ENCODE measurements around the gene SMPD4.
"Not testable (repeated sequence)": the region's sequence is repeated elsewhere in the genome, so short reads cannot be mapped to it uniquely, and the experiment has no call there.

Gene SMPD4

GRCh38 chr2:130181880-130182682 lies 679 bp upstream of the SMPD4 start, which contains the start of gene MZT2B:
Gene MZT2B (plus strand): TSS chr2:130182262. CDS start chr2:130182283, 21 bp downstream.
- H3K36me3 Mint-ChIP-seq (ENCODE audit: insufficient read depth) = peaks cover 22% of the 10 kb centered on the region
- H3K27ac Mint-ChIP-seq = peak within 1 kb of the TSS; percentile 95 to 98
- ATAC-seq (replicated peaks) = peak; percentile 81

DNA sequence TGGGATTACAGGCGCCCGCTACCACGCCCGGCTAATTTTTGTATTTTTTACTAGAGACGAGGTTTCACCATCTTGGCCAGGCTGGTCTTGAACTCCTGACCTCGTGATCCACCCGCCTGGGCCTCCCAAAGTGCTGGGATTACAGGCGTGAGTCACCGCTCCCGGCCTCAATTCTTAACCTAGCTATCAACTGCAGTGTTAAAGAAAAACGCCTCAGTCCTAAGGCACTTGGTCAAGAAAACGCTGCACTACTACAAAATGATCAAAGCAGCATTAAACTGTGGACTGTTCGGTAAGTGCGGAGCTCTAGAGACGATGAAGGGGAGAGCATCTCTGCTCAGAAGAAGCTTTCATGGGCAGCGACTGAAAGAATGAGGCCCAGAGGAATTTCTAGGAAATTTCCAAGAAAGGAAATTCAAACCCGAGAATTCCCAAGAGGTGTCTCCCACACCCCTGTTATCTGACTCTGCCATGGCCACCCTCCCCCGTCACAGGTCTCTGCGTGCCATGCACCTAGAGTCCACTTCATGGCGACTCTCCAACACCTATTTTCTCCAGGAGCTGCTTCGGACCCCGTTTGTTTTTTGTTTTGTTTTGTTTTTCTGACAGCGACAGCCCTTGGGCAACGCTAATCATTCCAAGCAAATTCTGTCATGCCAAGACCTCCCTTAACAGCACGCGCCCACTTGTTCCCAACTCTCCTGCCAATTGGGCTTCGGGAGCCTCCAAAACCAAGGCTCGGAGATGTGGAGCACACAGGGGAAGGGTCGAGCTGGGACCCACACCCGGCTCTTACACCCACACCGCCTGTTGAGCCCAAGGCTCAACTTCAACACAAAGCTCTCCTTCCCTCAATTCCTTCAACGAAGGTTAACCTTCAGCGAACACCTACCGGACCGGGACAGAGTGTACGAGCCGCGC lies 738 bp downstream of the SMPD4 start:
- Mint-ChIP-seq H3K27ac (peak overlapping the region; percentile 95 to 98), H3K4me1 (ENCODE audit: low read depth in 2 of 2) (peaks cover 14 to 16% of the 10 kb centered on the region in 2 donors), H3K36me3 (ENCODE audit: insufficient read depth) (peaks cover 28% of the 10 kb centered on the region), H3K4me3 (peak overlapping the region; percentile 88 to 90)
- H3K27me3 Mint-ChIP-seq; DNase-seq; H3K9me3 Mint-ChIP-seq; ATAC-seq (replicated peaks): not testable (repeated sequence)

More at GRCh38 chr2:130181880-130182682, 679 bp upstream of the SMPD4 start, which contains the start of gene MZT2B:
- not testable (repeated sequence) for H3K9me3 Mint-ChIP-seq, H3K27me3 Mint-ChIP-seq
- peak; percentile 89 to 91 (median 89) for DNase-seq
- Mint-ChIP-seq H3K4me1 (ENCODE audit: low read depth in 2 of 2) (peaks cover 14 to 18% of the 10 kb centered on the region in 2 donors), H3K4me3 (peak within 1 kb of the TSS; percentile 88 to 90)

GRCh38 chr2:130174866-130175265 lies 6.5 kb downstream of the SMPD4 start:
- not testable (repeated sequence) for H3K4me3 Mint-ChIP-seq; H3K27me3 Mint-ChIP-seq; ATAC-seq (replicated peaks); H3K9me3 Mint-ChIP-seq; H3K27ac Mint-ChIP-seq; H3K4me1 Mint-ChIP-seq (ENCODE audit: low read depth in 2 of 2); DNase-seq
- peaks cover 58% of the 10 kb centered on the region for H3K36me3 Mint-ChIP-seq (ENCODE audit: insufficient read depth)

GRCh38 chr2:130169896-130170295 lies 11.5 kb downstream of the SMPD4 start:
- H3K36me3 Mint-ChIP-seq (ENCODE audit: insufficient read depth) = peaks cover 75% of the 10 kb centered on the region
- H3K9me3 Mint-ChIP-seq = no peaks in the 10 kb centered on the region
- no peaks in the 10 kb centered on the region for H3K27me3 Mint-ChIP-seq
- H3K27ac Mint-ChIP-seq = no peak overlapping the region
- H3K4me1 Mint-ChIP-seq (ENCODE audit: low read depth in 2 of 2) = no peaks in the 10 kb centered on the region
- ATAC-seq (replicated peaks) = no peak
- DNase-seq = no peak
- no peak overlapping the region for H3K4me3 Mint-ChIP-seq

GRCh38 chr2:130169163-130169562 lies 12.2 kb downstream of the SMPD4 start:
- not testable (repeated sequence) for H3K4me3 Mint-ChIP-seq; ATAC-seq (replicated peaks); DNase-seq; H3K4me1 Mint-ChIP-seq (ENCODE audit: low read depth in 2 of 2); H3K9me3 Mint-ChIP-seq; H3K27me3 Mint-ChIP-seq
- peaks cover 75% of the 10 kb centered on the region for H3K36me3 Mint-ChIP-seq (ENCODE audit: insufficient read depth)
- H3K27ac Mint-ChIP-seq = peak overlapping the region in 1 of 2 donors; percentile 46

GRCh38 chr2:130166611-130167010 lies 14.8 kb downstream of the SMPD4 start:
- H3K9me3 Mint-ChIP-seq; H3K27me3 Mint-ChIP-seq; DNase-seq; H3K4me1 Mint-ChIP-seq (ENCODE audit: low read depth in 2 of 2); H3K4me3 Mint-ChIP-seq; H3K27ac Mint-ChIP-seq; ATAC-seq (replicated peaks): not testable (repeated sequence)
- H3K36me3 Mint-ChIP-seq (ENCODE audit: insufficient read depth) = peaks cover 66% of the 10 kb centered on the region

GRCh38 chr2:130165293-130166016 lies 15.9 kb downstream of the SMPD4 start:
- Mint-ChIP-seq H3K4me1 (ENCODE audit: low read depth in 2 of 2) (peaks cover 0 to 4% of the 10 kb centered on the region in 2 donors), H3K9me3 (no peaks in the 10 kb centered on the region), H3K27me3 (no peaks in the 10 kb centered on the region), H3K27ac (no peak overlapping the region), H3K36me3 (ENCODE audit: insufficient read depth) (peaks cover 65% of the 10 kb centered on the region), H3K4me3 (no peak overlapping the region)
- ATAC-seq (replicated peaks) (no peak), DNase-seq (no peak)

GRCh38 chr2:130162968-130163367 lies 18.4 kb downstream of the SMPD4 start:
- ATAC-seq (replicated peaks) = no peak
- Mint-ChIP-seq H3K27me3 (no peaks in the 10 kb centered on the region), H3K27ac (no peak overlapping the region), H3K9me3 (no peaks in the 10 kb centered on the region), H3K4me1 (ENCODE audit: low read depth in 2 of 2) (peaks cover 3 to 12% of the 10 kb centered on the region in 2 donors), H3K36me3 (ENCODE audit: insufficient read depth) (peaks cover 69% of the 10 kb centered on the region), H3K4me3 (no peak overlapping the region)
- no peak for DNase-seq

DNA sequence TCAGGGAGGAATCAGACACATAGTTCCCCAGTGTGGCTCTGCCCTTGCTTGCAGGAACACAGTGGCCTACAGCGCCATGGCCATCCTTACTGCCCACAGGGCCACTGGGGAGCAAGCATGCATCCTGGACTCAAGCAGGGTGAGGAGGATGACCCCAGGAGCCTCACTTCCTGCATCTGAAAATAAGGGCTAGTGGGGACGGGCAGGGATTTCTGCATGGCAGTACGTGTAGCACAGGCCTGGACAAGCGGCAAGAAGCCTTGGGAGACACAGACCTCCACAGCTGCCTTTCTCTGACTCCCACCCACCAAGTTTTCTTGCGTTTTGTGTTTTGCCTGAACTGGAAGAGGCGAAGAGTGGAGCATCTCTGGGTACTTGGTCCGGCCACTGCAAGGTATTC lies 18.9 kb downstream of the SMPD4 start:
- Mint-ChIP-seq H3K36me3 (ENCODE audit: insufficient read depth) (peaks cover 66% of the 10 kb centered on the region), H3K4me1 (ENCODE audit: low read depth in 2 of 2) (peaks cover 8 to 13% of the 10 kb centered on the region in 2 donors)
- ATAC-seq (replicated peaks); H3K27ac Mint-ChIP-seq; H3K27me3 Mint-ChIP-seq; H3K4me3 Mint-ChIP-seq; DNase-seq; H3K9me3 Mint-ChIP-seq: not testable (repeated sequence)

- ATAC-seq (replicated peaks); H3K4me3 Mint-ChIP-seq: not testable (repeated sequence)
Observed at GRCh38 chr2:130160838-130161705, 20.3 kb downstream of the SMPD4 start.

DNA sequence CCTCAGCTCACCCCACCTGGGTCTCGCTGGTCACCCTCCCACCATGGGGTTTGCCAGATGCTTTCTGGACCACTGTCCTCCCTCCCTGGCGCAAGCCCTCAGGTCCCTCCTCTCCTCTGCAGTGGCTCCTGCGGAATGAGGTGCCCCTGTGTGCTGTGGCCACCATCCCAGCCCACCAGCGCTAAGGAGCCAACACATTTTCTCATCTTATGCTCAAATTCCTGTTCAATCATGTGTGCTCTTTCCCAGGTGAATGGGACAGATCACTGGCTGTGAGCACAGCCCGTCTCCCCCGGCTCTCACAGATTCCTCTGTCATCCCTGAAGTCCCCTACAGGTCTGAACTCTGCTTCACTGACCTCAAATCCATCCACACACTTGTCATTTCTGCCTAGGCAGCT lies 21.3 kb downstream of the SMPD4 start:
- DNase-seq (no peak), ATAC-seq (replicated peaks) (no peak)
- Mint-ChIP-seq H3K36me3 (ENCODE audit: insufficient read depth) (peaks cover 57% of the 10 kb centered on the region), H3K27ac (peak overlapping the region in 1 of 2 donors; percentile 53), H3K4me1 (ENCODE audit: low read depth in 2 of 2) (peaks cover 9 to 13% of the 10 kb centered on the region in 2 donors), H3K9me3 (no peaks in the 10 kb centered on the region), H3K4me3 (peak overlapping the region in 1 of 2 donors; percentile 11), H3K27me3 (no peaks in the 10 kb centered on the region)

More at GRCh38 chr2:130160838-130161705, 20.3 kb downstream of the SMPD4 start:
- Mint-ChIP-seq H3K4me1 (ENCODE audit: low read depth in 2 of 2) (peaks cover 9 to 13% of the 10 kb centered on the region in 2 donors), H3K36me3 (ENCODE audit: insufficient read depth) (peaks cover 61% of the 10 kb centered on the region)
- DNase-seq, H3K27me3 Mint-ChIP-seq, H3K27ac Mint-ChIP-seq, H3K9me3 Mint-ChIP-seq: not testable (repeated sequence)

- Mint-ChIP-seq H3K4me1 (ENCODE audit: low read depth in 2 of 2) (peaks cover 9 to 13% of the 10 kb centered on the region in 2 donors), H3K27ac (peak overlapping the region in 1 of 2 donors; percentile 26), H3K36me3 (ENCODE audit: insufficient read depth) (peaks cover 53% of the 10 kb centered on the region)
- not testable (repeated sequence) for DNase-seq; H3K9me3 Mint-ChIP-seq; H3K27me3 Mint-ChIP-seq; H3K4me3 Mint-ChIP-seq; ATAC-seq (replicated peaks)
Observed at GRCh38 chr2:130159376-130159775, 22.0 kb downstream of the SMPD4 start.
